Breast epithelium (tissue), 4 donors: ENCODE measurements around the gene MESP1. TPM values are rescaled to one million over a fixed set of nuclear protein-coding genes. Genes with fewer than 3 reads are reported as not detected.
A peak's percentile ranks its signal among the peaks of the same experiment; 100 is the strongest.

Experiments
- DNase-seq, 2 donors: peaks; one replicate each; pipeline ENCODE4 v3.0.0-alpha.2; 2019; ENCODE audit warnings: low spot score in 2 of 2
- H3K27ac ChIP-seq, 2 donors: fragments of 200-600 bp; sonication (generic) in 1 of 2; one replicate each; pipeline ENCODE4 v1.5.1; 2016 to 2019; ENCODE audit warnings: mild to moderate bottlenecking in 1 of 2
- H3K27me3 ChIP-seq, 2 donors: fragments of 200-600 bp; sonication (generic) in 1 of 2; one replicate each; pipeline versions ENCODE4 v1.5.1 to v1.6.0; 2017 to 2019; ENCODE audit warnings: control low read depth in 1 of 2, mild to moderate bottlenecking in 1 of 2
- H3K36me3 ChIP-seq: fragments of 200-600 bp; one replicate; pipeline ENCODE4 v1.5.1; 2019
- H3K4me1 ChIP-seq, 2 donors: fragments of 200-600 bp; sonication (generic); one replicate each; pipeline ENCODE4 v1.5.1; 2016 to 2019; ENCODE audit warnings: control low read depth in 1 of 2
- H3K4me3 ChIP-seq, 3 donors: fragments of 200-600 bp; sonication (generic); 1 replicate in 2 of 3; 2 replicates in 1 of 3; pipeline ENCODE4 v1.5.1; 2016 to 2019; ENCODE audit warnings: mild to moderate bottlenecking in 3 of 3, moderate library complexity in 2 of 3
- H3K9me3 ChIP-seq, 2 donors: fragments of 200-600 bp; sonication (generic) in 1 of 2; one replicate each; pipeline ENCODE4 v1.5.1; 2016 to 2019; ENCODE audit warnings: control low read depth in 1 of 2
- POLR2A ChIP-seq: fragments of 450-650 bp; IDR thresholded peaks from one replicate; pipeline ENCODE4 v1.6.1; 2016; ENCODE audit warnings: antibody characterized with exemption, mild to moderate bottlenecking, moderate library complexity
- POLR2AphosphoS5 ChIP-seq, 3 donors: sonication (generic); formaldehyde crosslinking; IDR thresholded peaks; one replicate each; pipeline ENCODE4 v1.6.1; 2017; ENCODE audit warnings: antibody characterized with exemption in 3 of 3
- intact Hi-C: fragments of 100-400 bp; cut with DNase I; formaldehyde crosslinking; loops from one replicate; pipeline ENCODE4 v1.15.1; 2023; ENCODE audit warnings: low total_unique reads
- total RNA-seq, 3 donors: library from RNA; depleted of rRNA; stranded (reverse); fragments of >200 nt; gene quantifications; one replicate each; pipeline ENCODE4 v1.1.0, GENCODE V29; 2016
- TF ChIP-seq, protein P1 (sequence below), 3 donors: fragments of 450-650 bp; IDR thresholded peaks; one replicate each; pipeline ENCODE4 v1.5.1; 2016 to 2017; ENCODE audit warnings: antibody characterized with exemption in 3 of 3, mild to moderate bottlenecking in 3 of 3, moderate library complexity in 3 of 3

MESP1 gene
- total RNA-seq, 3 donors from 2014 or later, result 5.9 to 12.8 (median 6.2) TPM

DNA sequence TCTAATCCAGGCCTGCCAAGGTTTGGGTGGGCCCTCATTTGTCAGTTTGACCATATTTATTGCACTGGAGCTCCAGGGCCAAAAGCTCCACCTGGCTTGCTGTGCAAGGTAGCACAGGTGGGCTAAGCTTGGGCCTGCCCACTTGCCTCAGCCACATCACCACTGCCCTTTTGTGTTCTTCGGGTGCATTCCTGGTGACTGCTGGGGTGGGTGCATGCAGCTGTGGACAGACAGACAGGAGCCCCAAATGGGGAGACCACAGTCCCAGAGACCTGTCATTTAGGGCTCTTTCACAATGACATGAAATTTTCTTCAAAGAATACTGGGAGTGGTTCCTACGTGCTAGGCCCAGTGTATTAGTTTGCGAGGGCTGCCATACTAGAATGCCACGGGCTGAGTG, 27.8 kb upstream of the MESP1 start:
- intact Hi-C loops, result no loop called here
- TF ChIP-seq POLR2AphosphoS5 (IDR thresholded peaks at IDR 0.05), result no peak
- TF ChIP-seq POLR2A, result no peak
- TF ChIP-seq, protein P1, sequence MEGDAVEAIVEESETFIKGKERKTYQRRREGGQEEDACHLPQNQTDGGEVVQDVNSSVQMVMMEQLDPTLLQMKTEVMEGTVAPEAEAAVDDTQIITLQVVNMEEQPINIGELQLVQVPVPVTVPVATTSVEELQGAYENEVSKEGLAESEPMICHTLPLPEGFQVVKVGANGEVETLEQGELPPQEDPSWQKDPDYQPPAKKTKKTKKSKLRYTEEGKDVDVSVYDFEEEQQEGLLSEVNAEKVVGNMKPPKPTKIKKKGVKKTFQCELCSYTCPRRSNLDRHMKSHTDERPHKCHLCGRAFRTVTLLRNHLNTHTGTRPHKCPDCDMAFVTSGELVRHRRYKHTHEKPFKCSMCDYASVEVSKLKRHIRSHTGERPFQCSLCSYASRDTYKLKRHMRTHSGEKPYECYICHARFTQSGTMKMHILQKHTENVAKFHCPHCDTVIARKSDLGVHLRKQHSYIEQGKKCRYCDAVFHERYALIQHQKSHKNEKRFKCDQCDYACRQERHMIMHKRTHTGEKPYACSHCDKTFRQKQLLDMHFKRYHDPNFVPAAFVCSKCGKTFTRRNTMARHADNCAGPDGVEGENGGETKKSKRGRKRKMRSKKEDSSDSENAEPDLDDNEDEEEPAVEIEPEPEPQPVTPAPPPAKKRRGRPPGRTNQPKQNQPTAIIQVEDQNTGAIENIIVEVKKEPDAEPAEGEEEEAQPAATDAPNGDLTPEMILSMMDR (IDR thresholded peaks at IDR 0.05), result no peak
- DNase-seq, result no peak
- Histone ChIP-seq H3K27me3 (no peaks in the 10 kb centered on the region), H3K4me1 (no peaks in the 10 kb centered on the region), H3K27ac (no peak overlapping the region), H3K4me3 (no peak overlapping the region), H3K36me3 (no peaks in the 10 kb centered on the region), H3K9me3 (no peaks in the 10 kb centered on the region)

DNA sequence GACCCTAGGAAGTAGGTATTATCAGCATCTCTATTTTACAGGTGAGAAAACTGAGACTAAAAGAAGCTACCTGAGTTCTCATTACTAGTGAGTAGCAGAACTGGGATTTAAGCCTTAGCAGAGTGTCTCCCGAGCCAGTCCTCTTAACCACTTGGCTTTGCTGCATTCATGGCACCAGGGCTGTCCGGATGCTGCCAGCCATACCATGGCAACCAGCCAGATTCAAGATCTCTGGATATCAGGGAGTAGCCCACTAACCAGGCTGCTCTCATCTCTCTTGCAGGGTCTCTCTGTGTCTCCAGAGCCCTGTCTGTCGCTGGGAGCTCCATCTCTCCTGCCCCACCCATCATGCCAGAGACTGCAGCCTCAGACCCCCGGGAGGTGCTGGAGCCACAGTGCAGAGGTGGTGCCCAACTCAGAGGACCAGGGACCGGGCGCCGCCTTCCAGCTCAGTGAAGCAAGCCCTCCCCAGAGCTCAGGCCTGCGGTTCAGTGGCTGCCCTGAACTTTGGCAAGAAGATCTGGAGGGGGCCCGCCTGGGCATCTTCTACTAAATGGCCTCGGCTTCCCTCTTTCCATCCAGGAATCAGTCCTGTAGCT, 26.8 kb upstream of the MESP1 start:
- H3K27me3 ChIP-seq, result no peaks in the 10 kb centered on the region
- intact Hi-C loops, result no loop called here
- H3K36me3 ChIP-seq, result no peaks in the 10 kb centered on the region
- H3K27ac ChIP-seq, result no peak overlapping the region
- DNase-seq, result no peak
- H3K9me3 ChIP-seq, result no peaks in the 10 kb centered on the region
- no peaks in the 10 kb centered on the region for H3K4me1 ChIP-seq
- no peak overlapping the region for H3K4me3 ChIP-seq
- TF ChIP-seq, protein P1 (IDR thresholded peaks at IDR 0.05), result no peak
- no peak for TF ChIP-seq POLR2AphosphoS5 (IDR thresholded peaks at IDR 0.05)
- no peak for TF ChIP-seq POLR2A

DNA sequence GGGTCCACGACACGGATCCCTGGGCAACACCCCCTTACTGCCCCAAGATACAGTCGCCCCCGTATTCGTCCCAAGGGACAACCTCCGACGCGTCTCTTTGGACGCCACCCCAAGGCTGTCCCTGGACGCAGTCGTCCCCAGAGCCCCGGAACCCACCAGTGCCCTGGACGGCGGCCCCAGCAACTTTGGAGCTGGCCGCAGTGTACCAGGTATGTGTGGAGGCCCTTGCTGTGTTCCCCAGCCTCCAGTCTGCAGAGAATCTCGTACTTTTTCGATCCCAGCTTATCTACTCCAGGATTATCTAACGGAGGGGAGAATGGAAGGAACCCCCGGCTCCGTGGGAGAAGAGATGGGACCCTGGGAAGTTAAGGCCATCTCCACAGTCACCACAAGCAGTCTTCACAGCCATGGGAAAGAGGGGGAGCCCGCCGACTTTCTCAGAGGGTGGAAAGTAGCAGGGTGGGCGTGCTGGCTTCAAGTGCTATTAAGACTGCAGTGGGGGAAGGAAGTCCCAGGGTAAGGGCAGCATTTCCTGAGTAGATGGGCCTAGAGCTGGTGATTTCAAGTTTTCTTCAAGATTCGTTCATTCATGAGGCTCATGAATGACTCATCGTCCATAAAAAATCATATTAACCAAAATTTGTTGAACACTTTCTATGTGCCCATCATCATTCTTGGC, 26.2 kb upstream of the MESP1 start:
- intact Hi-C loops, result no loop called here
- Histone ChIP-seq H3K4me1 (no peaks in the 10 kb centered on the region), H3K36me3 (no peaks in the 10 kb centered on the region), H3K27me3 (no peaks in the 10 kb centered on the region), H3K4me3 (peak overlapping the region; percentile 40 to 67 (median 44)), H3K27ac (peak overlapping the region; percentile 26 to 75), H3K9me3 (no peaks in the 10 kb centered on the region)
- TF ChIP-seq, protein P1 (IDR thresholded peaks at IDR 0.05), result no peak
- TF ChIP-seq POLR2AphosphoS5 (IDR thresholded peaks at IDR 0.05), result no peak
- no peak for TF ChIP-seq POLR2A
- no peak for DNase-seq

DNA sequence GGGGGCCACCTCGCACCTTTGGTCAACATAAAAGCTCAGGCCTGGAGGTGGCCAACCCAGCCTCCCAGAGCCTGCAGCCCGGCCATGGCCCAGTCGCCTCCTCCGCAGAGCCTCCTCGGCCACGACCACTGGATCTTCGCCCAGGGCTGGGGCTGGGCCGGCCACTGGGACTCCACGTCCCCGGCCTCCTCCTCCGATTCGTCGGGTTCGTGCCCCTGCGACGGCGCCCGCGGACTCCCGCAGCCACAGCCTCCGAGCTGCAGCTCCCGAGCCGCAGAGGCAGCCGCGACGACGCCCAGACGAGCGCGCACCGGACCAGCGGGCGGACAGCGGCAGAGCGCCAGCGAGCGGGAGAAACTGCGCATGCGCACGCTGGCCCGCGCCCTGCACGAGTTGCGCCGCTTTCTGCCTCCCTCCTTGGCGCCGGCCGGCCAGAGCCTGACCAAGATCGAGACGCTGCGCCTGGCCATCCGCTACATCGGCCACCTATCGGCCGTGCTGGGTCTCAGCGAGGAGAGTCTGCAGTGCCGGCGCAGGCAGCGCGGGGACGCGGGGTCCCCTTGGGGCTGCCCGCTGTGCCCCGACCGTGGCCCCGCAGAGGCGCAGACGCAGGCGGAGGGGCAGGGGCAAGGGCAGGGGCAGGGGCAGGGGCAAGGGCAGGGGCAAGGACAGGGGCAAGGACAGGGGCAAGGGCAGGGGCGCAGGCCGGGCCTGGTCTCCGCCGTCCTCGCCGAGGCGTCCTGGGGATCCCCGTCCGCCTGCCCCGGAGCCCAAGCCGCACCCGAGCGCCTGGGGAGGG, 25.4 kb upstream of the MESP1 start, which contains the start of gene MESP2:
Gene MESP2 (plus strand): TSS at position 59 of the 799 bp plus-strand sequence. CDS start 26 bp downstream, at position 85.
- Histone ChIP-seq H3K9me3 (no peaks in the 10 kb centered on the region), H3K4me1 (no peaks in the 10 kb centered on the region), H3K27me3 (no peaks in the 10 kb centered on the region), H3K4me3 (peak within 1 kb of the TSS; percentile 40 to 67 (median 44)), H3K36me3 (no peaks in the 10 kb centered on the region), H3K27ac (peak within 1 kb of the TSS; percentile 75)
- DNase-seq, result peak in 1 of 2 donors; percentile 76
- intact Hi-C loops, result no loop called here
- no peak for TF ChIP-seq POLR2A
- TF ChIP-seq, protein P1 (IDR thresholded peaks at IDR 0.05), result peak in 2 of 3 donors; percentile 17 to 55
- peak in 1 of 3 donors; percentile 26 for TF ChIP-seq POLR2AphosphoS5 (IDR thresholded peaks at IDR 0.05)
